PC-3 (cell line): Measurements from ENCODE around the gene UNCX.

Experiments
- CTCF ChIP-seq: fragments of 300-600 bp; sonication (generic); conservative IDR thresholded peaks from 2 replicates; pipeline ENCODE4 v1.5.1; 2017; ENCODE audit warnings: antibody characterized with exemption, low read depth, mild to moderate bottlenecking, low read length
- EZH2 ChIP-seq: fragments of 300-600 bp; sonication (generic); IDR thresholded peaks from one replicate; pipeline ENCODE4 v1.6.1; 2017; ENCODE audit warnings: antibody characterized with exemption, mild to moderate bottlenecking, low read length; ENCODE audit not compliant: unreplicated experiment

GRCh38 chr7:1227814-1228544 lies 4.7 kb upstream of the UNCX start:
- TF ChIP-seq CTCF = no peak
- no peak for TF ChIP-seq EZH2
